ENCODE data around the gene GYPA.
"Not testable (repeated sequence)": the region's sequence is repeated elsewhere in the genome, so short reads cannot be mapped to it uniquely, and the experiment has no call there.

GYPA gene

DNA sequence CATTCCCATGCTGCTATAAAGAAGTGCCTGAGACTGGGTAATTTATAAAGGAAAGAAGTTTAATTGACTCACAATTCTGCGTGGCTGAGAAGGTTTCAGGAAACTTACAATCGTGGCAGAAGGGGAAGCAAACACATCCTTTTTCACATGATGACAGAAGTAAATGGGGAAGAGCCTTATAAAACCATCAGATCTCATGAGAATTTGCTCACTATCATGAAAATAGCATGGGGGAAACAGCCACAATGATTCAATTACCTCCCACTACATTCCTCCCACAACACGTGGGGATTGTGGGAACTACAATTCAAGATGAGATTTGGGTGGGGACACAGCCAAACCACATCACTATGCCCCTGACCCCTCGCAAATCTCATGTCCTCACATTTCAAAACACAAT is 46.5 kb downstream of the GYPA start:
- not testable (repeated sequence) for ATAC-seq

DNA sequence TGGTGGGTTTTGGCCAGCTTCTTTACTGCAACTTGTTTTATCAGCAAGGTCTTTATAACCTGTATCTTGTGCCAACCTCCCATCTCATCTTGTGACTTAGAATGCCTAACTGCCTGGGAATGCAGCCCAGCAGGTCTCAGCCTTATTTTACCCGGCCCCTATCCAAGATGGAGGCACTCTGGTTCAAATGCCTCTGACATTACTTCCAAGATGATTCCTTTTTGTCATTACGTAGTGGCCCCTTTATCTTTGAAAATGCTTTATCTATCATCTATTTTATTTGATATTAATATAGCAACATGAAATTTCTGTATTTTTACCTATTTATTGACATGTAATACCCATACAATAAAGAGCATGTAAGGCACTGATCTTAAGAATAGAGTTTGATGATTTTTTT is 49.3 kb downstream of the GYPA start:
- ATAC-seq = not testable (repeated sequence)

DNA sequence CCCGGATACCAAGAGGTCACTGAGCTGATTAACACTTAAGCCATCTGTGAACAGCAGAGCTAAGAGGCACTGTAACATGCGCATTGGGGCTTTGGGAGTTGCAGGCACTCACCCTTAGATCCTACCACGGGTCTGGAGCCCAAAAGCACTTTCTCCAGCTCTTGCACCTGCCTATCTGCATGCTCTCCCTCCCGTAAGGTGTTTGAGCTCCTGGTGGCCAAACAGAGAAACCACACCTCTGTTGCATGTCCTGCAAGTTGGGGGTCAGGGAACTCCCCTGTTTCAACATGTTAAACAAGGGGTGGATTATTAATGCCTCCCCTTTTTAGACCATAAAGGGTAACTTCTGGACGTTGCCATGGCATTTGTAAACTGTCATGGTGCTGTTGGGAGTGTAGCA is 49.8 kb downstream of the GYPA start:
- ATAC-seq = no peak
- TF ChIP-seq, protein P1, sequence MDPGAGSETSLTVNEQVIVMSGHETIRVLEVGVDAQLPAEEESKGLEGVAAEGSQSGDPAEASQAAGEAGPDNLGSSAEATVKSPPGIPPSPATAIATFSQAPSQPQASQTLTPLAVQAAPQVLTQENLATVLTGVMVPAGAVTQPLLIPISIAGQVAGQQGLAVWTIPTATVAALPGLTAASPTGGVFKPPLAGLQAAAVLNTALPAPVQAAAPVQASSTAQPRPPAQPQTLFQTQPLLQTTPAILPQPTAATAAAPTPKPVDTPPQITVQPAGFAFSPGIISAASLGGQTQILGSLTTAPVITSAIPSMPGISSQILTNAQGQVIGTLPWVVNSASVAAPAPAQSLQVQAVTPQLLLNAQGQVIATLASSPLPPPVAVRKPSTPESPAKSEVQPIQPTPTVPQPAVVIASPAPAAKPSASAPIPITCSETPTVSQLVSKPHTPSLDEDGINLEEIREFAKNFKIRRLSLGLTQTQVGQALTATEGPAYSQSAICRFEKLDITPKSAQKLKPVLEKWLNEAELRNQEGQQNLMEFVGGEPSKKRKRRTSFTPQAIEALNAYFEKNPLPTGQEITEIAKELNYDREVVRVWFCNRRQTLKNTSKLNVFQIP (CRISPR knock-in tag; IDR thresholded peaks at IDR 0.05; ENCODE audit: borderline replicate concordance, low read depth) = no peak
- TF ChIP-seq ZC3H10 (CRISPR knock-in tag; IDR thresholded peaks at IDR 0.05) (no peak), ESRRG (CRISPR knock-in tag; IDR thresholded peaks at IDR 0.05) (no peak), TOX (CRISPR knock-in tag; IDR thresholded peaks at IDR 0.05; ENCODE audit: borderline replicate concordance) (no peak)

DNA sequence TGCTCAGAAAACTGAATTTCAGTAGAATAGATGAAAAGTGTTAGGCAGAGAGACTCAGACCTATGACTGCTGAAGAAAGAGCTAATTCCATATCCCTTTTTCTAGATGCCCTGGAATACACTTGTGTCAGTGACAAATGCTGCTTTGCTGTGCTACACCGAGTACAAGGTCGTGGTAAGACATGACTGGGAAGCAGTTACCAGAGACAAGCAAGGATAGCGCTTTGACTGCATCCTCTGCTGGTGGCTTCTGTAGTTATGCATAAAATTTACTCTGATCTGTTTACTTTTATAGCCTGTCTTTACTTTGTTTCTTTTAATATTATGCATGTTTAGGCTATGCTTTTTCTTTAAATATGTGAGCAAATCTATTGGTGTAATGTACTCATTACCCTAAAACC is 58.5 kb downstream of the GYPA start:
- ATAC-seq = peak; percentile 54

DNA sequence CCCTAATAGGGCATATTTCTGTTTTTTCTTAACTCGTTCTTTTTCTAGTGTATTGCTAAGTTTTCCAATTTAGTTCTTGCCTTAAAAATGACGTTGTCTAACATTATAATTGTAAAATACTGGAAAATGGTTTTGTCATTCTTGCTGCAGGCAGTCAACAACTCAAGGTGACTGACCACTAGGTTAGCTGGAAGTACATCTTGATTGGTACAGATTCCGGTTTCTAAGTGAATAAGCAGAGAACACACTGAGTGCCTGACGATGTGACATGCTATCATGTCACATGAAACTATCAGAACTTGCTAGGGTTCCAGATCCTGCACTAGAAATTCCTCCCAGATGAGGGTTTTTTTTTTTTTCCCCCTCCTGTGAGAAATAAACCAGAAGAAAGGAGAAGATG is 60.4 kb downstream of the GYPA start:
- ATAC-seq = not testable (repeated sequence)

DNA sequence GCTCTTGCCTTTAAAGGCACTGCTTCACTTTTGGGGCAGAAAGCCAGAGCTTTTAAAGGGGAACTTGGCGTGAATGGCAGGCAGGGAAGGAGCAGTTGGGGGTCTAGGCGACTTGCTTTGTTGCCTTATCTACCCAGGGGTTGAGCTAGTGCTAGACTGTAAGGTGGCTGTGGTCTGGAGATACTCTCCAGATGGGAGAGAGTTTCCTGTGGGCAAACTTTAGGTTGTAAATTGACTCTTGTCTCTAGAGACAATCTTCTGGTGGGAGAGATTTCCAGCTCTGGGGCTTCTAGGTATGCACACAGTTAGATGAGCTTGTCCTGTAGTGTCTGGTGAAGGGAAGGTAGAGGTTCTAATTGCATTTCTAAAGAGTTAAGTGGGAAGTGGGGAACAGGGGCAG is 61.8 kb downstream of the GYPA start:
- ATAC-seq = not testable (repeated sequence)

DNA sequence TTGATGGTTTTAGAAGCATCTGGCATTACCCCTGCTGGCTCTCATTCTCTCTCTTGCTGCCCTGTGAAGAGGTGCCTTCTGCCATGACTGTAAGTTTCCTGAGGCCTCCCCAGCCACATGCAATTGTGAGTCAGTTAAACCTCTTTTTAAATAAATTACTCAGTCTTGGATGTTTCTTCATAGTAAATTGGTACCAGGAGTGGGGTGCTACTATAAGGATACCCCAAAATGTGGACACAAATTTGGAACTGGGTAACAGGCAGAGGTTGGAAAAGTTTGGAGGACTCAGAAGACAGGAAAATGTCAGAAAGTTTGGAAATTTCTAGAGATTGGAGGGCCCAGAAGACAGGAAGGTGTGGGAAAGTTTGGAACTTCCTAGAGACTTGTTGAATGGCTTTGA is 79.0 kb downstream of the GYPA start:
- not testable (repeated sequence) for ATAC-seq

DNA sequence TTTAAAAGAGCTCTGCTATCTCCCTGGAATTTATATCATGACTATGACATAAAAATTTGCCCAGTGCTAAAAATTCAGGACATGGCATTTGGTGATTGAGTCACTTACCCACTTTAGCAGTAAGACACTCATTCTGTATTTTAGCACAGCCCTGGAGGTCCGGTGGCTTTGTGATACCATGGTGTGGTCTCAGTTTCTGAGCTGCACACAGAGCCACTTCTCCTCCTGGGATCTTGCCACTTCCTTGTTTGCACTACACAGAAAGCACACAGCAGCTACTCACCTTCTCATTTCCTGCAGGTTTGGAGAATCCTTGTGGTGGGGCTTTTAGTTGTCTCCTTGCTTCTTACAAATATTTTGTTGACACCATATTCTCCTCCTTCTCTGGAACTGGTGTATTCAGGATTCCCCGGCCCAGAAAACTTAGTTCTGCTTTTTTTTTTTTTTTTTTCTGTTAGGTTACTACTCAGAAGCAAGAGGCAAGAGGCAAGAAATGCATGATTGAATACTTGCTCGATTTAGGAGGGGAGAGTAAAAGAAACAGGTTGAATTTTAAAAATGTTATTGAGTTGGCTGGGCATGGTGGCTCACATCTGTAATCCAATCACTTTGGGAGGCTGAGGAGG is 80.2 kb downstream of the GYPA start:
- not testable (repeated sequence) for ATAC-seq
